Stimulated activated CD4-positive, alpha-beta T cell treated with anti-CD3 and anti-CD28 coated beads, TNF-alpha, amount 100 ng/mL, for 1 hour (primary cell): ENCODE measurements around the gene DCUN1D2.

Source experiments
- DNase-seq, 3 donors: peaks; one replicate each; pipeline ENCODE4 v3.0.0-alpha.2; 2020; ENCODE audit warnings: low read depth in 3 of 3, low spot score in 1 of 3

Gene DCUN1D2

GRCh38 chr13:113520571-113520970 is 30.1 kb upstream of the DCUN1D2 start:
- DNase-seq = no peak

GRCh38 chr13:113519556-113519955 is 29.0 kb upstream of the DCUN1D2 start:
- no peak for DNase-seq

GRCh38 chr13:113518076-113518803 is 27.7 kb upstream of the DCUN1D2 start:
- DNase-seq = no peak

- no peak for DNase-seq
Observed at GRCh38 chr13:113514847-113515246, 24.3 kb upstream of the DCUN1D2 start.

- DNase-seq = no peak
Observed at GRCh38 chr13:113513761-113514160, 23.2 kb upstream of the DCUN1D2 start.

GRCh38 chr13:113511361-113511760 is 20.9 kb upstream of the DCUN1D2 start:
- DNase-seq = no peak

GRCh38 chr13:113510871-113511270 is 20.4 kb upstream of the DCUN1D2 start:
- no peak for DNase-seq

- no peak for DNase-seq
Observed at GRCh38 chr13:113509989-113510388, 19.5 kb upstream of the DCUN1D2 start.

GRCh38 chr13:113508521-113509254 is 18.2 kb upstream of the DCUN1D2 start:
- DNase-seq = no peak

GRCh38 chr13:113507505-113508345 is 17.2 kb upstream of the DCUN1D2 start:
- no peak for DNase-seq

- DNase-seq = no peak
Observed at GRCh38 chr13:113506871-113507388, 16.4 kb upstream of the DCUN1D2 start.

- no peak for DNase-seq
Observed at GRCh38 chr13:113506025-113506685, 15.6 kb upstream of the DCUN1D2 start.

- DNase-seq = no peak
Observed at GRCh38 chr13:113502686-113503085, 12.2 kb upstream of the DCUN1D2 start.

- no peak for DNase-seq
Observed at GRCh38 chr13:113500530-113501265, 10.2 kb upstream of the DCUN1D2 start.

- no peak for DNase-seq
Observed at GRCh38 chr13:113499936-113500335, 9.4 kb upstream of the DCUN1D2 start.

GRCh38 chr13:113498905-113499304 is 8.4 kb upstream of the DCUN1D2 start:
- no peak for DNase-seq

GRCh38 chr13:113497217-113497616 is 6.7 kb upstream of the DCUN1D2 start:
- DNase-seq = no peak

- DNase-seq = no peak
Observed at GRCh38 chr13:113495494-113496210, 5.1 kb upstream of the DCUN1D2 start.

GRCh38 chr13:113493315-113493951 is 2.9 kb upstream of the DCUN1D2 start:
- no peak for DNase-seq
